ENCODE results near the gene HSD17B12. TPM values are rescaled to one million over a fixed set of nuclear protein-coding genes. Genes with fewer than 3 reads are reported as not detected.

HSD17B12 gene
- total and polyA plus RNA-seq, 2 of the 13 experiments (the other 11 are each of a cell fraction or from before 2014, with no cell fraction given), result 50.3 to 117 TPM

DNA sequence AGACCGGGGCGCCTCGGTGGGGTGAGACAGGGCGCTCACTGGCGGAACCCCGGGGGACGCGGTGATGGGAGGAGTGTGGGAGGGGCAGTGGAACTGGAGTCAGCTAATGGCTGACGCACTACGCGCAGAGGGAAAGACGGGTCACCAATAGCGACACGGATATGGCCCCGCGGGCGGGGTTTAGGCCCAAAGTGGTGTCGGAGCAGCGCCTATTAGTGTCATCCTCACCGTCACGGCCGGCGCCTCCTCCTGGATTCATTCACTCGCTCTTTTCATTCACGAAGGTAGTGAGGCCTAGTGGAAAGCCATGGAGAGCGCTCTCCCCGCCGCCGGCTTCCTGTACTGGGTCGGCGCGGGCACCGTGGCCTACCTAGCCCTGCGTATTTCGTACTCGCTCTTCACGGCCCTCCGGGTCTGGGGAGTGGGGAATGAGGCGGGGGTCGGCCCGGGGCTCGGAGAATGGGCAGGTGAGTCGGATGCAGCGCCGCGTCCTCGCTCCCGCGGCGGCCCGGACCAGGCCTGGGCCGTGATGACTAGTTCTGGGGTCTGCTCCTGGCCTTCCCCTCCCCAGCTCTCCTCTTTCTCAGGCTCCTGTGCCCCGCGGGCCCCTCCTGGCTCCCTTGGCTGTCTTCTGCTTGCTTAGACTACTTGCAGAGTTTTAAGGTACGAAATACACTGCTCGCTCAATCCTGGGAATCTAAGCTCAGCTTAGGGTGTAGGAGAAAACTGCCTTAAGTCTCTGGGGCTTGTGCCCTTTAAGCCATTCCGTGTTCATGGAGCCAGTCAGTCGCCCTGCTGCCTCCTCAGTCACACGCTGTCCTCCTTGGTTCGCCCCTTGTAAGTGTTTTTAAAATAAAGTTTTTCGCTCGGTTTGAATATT, at the start of gene HSD17B12 (continued):
- TF ChIP-seq, protein P1, sequence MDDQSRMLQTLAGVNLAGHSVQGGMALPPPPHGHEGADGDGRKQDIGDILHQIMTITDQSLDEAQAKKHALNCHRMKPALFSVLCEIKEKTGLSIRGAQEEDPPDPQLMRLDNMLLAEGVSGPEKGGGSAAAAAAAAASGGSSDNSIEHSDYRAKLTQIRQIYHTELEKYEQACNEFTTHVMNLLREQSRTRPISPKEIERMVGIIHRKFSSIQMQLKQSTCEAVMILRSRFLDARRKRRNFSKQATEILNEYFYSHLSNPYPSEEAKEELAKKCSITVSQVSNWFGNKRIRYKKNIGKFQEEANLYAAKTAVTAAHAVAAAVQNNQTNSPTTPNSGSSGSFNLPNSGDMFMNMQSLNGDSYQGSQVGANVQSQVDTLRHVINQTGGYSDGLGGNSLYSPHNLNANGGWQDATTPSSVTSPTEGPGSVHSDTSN (CRISPR knock-in tag; IDR thresholded peaks at IDR 0.05; ENCODE audit: borderline replicate concordance), result no peak
- TF ChIP-seq JUN (CRISPR knock-in tag; IDR thresholded peaks at IDR 0.05) (0 out of 2 replicates have a peak, but pooled peaks have one; percentile 30), ZNF629 (CRISPR knock-in tag; conservative IDR thresholded peaks at IDR 0.05) (no peak), STAG1 (CRISPR knock-in tag; IDR thresholded peaks at IDR 0.05) (peak; percentile 9; the same call in 1 of the 2 replicates), PHF21A (CRISPR knock-in tag; IDR thresholded peaks at IDR 0.05) (peak; percentile 97), ZFP82 (CRISPR knock-in tag; IDR thresholded peaks at IDR 0.05; ENCODE audit: borderline replicate concordance) (no peak), CHCHD3 (CRISPR knock-in tag; IDR thresholded peaks at IDR 0.05) (no peak), JUNB (CRISPR knock-in tag; IDR thresholded peaks at IDR 0.05; ENCODE audit: borderline replicate concordance) (no peak), FOSL2 (CRISPR knock-in tag; IDR thresholded peaks at IDR 0.05) (peak; percentile 34; the same call in 1 of the 2 replicates), ZNF343 (CRISPR knock-in tag; IDR thresholded peaks at IDR 0.05) (no peak), ZSCAN25 (CRISPR knock-in tag; IDR thresholded peaks at IDR 0.05) (no peak), GZF1 (CRISPR knock-in tag; IDR thresholded peaks at IDR 0.05) (no peak), NCOA1 (CRISPR knock-in tag; IDR thresholded peaks at IDR 0.05) (no peak), ETV5 (CRISPR knock-in tag; IDR thresholded peaks at IDR 0.05; ENCODE audit: borderline replicate concordance) (no peak)
- TF ChIP-seq, protein P2, sequence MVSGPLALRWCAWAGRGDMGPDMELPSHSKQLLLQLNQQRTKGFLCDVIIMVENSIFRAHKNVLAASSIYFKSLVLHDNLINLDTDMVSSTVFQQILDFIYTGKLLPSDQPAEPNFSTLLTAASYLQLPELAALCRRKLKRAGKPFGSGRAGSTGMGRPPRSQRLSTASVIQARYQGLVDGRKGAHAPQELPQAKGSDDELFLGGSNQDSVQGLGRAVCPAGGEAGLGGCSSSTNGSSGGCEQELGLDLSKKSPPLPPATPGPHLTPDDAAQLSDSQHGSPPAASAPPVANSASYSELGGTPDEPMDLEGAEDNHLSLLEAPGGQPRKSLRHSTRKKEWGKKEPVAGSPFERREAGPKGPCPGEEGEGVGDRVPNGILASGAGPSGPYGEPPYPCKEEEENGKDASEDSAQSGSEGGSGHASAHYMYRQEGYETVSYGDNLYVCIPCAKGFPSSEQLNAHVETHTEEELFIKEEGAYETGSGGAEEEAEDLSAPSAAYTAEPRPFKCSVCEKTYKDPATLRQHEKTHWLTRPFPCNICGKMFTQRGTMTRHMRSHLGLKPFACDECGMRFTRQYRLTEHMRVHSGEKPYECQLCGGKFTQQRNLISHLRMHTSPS (CRISPR knock-in tag; IDR thresholded peaks at IDR 0.05; ENCODE audit: low read depth), result no peak
- TF ChIP-seq, protein P3, sequence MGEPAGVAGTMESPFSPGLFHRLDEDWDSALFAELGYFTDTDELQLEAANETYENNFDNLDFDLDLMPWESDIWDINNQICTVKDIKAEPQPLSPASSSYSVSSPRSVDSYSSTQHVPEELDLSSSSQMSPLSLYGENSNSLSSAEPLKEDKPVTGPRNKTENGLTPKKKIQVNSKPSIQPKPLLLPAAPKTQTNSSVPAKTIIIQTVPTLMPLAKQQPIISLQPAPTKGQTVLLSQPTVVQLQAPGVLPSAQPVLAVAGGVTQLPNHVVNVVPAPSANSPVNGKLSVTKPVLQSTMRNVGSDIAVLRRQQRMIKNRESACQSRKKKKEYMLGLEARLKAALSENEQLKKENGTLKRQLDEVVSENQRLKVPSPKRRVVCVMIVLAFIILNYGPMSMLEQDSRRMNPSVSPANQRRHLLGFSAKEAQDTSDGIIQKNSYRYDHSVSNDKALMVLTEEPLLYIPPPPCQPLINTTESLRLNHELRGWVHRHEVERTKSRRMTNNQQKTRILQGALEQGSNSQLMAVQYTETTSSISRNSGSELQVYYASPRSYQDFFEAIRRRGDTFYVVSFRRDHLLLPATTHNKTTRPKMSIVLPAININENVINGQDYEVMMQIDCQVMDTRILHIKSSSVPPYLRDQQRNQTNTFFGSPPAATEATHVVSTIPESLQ (CRISPR knock-in tag; conservative IDR thresholded peaks at IDR 0.05), result no peak
- TF ChIP-seq, protein P4, sequence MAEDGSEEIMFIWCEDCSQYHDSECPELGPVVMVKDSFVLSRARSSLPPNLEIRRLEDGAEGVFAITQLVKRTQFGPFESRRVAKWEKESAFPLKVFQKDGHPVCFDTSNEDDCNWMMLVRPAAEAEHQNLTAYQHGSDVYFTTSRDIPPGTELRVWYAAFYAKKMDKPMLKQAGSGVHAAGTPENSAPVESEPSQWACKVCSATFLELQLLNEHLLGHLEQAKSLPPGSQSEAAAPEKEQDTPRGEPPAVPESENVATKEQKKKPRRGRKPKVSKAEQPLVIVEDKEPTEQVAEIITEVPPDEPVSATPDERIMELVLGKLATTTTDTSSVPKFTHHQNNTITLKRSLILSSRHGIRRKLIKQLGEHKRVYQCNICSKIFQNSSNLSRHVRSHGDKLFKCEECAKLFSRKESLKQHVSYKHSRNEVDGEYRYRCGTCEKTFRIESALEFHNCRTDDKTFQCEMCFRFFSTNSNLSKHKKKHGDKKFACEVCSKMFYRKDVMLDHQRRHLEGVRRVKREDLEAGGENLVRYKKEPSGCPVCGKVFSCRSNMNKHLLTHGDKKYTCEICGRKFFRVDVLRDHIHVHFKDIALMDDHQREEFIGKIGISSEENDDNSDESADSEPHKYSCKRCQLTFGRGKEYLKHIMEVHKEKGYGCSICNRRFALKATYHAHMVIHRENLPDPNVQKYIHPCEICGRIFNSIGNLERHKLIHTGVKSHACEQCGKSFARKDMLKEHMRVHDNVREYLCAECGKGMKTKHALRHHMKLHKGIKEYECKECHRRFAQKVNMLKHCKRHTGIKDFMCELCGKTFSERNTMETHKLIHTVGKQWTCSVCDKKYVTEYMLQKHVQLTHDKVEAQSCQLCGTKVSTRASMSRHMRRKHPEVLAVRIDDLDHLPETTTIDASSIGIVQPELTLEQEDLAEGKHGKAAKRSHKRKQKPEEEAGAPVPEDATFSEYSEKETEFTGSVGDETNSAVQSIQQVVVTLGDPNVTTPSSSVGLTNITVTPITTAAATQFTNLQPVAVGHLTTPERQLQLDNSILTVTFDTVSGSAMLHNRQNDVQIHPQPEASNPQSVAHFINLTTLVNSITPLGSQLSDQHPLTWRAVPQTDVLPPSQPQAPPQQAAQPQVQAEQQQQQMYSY (CRISPR knock-in tag; IDR thresholded peaks at IDR 0.05), result no peak
- TF ChIP-seq, protein P5, sequence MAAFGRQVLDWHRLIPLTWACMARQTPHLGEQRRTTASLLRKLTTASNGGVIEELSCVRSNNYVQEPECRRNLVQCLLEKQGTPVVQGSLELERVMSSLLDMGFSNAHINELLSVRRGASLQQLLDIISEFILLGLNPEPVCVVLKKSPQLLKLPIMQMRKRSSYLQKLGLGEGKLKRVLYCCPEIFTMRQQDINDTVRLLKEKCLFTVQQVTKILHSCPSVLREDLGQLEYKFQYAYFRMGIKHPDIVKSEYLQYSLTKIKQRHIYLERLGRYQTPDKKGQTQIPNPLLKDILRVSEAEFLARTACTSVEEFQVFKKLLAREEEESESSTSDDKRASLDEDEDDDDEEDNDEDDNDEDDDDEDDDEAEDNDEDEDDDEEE (CRISPR knock-in tag; IDR thresholded peaks at IDR 0.05), result peak; percentile 68; the same call in 1 of the 2 replicates
